Fibroblast of lung (primary cell): ENCODE data around the gene PRODH.

ENCODE experiments used
- EZH2 ChIP-seq: IDR thresholded peaks from 2 replicates; pipeline ENCODE4 v1.5.1; 2012; ENCODE audit warnings: low read length, control low read depth, mild to moderate bottlenecking; ENCODE audit errors: missing control alignments
- TF ChIP-seq, protein P1 (sequence below), 2 donors: IDR thresholded peaks in 1 of 2; conservative IDR thresholded peaks in 1 of 2; 1 replicate in 1 of 2; 2 replicates in 1 of 2; pipeline ENCODE4 v1.5.1; 2011 to 2012; ENCODE audit warnings: low read length in 2 of 2, control low read depth in 1 of 2, inconsistent platforms in 1 of 2, low read depth in 1 of 2, mild to moderate bottlenecking in 1 of 2

DNA sequence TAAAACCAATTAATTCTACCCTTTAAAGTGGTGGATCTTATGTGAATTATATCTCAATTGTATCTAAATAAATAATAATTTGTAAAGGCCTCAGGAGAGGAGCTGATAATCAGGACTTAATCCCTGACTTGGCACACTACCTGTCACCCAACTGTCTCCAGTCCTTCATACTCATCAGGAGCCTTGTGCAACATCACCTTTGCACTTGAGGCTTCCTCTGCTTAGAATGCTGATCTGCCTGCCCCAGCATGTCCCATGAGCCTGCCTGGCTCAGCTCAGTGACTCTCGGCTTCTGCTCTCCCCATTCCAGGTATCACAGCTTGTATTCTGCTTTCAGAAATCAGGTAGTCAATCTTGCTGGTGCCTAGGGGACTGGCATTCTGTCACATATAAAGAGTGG lies 43.9 kb upstream of the PRODH start:
- TF ChIP-seq, protein P1, sequence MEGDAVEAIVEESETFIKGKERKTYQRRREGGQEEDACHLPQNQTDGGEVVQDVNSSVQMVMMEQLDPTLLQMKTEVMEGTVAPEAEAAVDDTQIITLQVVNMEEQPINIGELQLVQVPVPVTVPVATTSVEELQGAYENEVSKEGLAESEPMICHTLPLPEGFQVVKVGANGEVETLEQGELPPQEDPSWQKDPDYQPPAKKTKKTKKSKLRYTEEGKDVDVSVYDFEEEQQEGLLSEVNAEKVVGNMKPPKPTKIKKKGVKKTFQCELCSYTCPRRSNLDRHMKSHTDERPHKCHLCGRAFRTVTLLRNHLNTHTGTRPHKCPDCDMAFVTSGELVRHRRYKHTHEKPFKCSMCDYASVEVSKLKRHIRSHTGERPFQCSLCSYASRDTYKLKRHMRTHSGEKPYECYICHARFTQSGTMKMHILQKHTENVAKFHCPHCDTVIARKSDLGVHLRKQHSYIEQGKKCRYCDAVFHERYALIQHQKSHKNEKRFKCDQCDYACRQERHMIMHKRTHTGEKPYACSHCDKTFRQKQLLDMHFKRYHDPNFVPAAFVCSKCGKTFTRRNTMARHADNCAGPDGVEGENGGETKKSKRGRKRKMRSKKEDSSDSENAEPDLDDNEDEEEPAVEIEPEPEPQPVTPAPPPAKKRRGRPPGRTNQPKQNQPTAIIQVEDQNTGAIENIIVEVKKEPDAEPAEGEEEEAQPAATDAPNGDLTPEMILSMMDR (conservative IDR thresholded peaks at IDR 0.05 in 1 of 2, IDR thresholded peaks at IDR 0.05 in 1 of 2; ENCODE audit: low read depth in 1 of 2, low read length in 2 of 2), result no peak
- TF ChIP-seq EZH2, result no peak
